Islet of Langerhans (tissue), 1 donor: ENCODE measurements around the gene COL6A2.

ENCODE experiments used
- FAIRE-seq: peaks from one replicate; lab custom pipeline; 2011; peaks lifted over from hg19 to GRCh38; lab: Jason Lieb, UNC

Gene COL6A2

GRCh38 chr21:46114963-46115362, 17.1 kb downstream of the COL6A2 start:
- no peak for FAIRE-seq

GRCh38 chr21:46115441-46116188, 17.7 kb downstream of the COL6A2 start:
- FAIRE-seq: no peak

- no peak for FAIRE-seq
These were observed 18.4 kb downstream of the COL6A2 start for GRCh38 chr21:46116189-46116775.

- FAIRE-seq: no peak
These were observed 19.1 kb downstream of the COL6A2 start for GRCh38 chr21:46116776-46117585.

GRCh38 chr21:46117586-46118315, 19.8 kb downstream of the COL6A2 start:
- no peak for FAIRE-seq

- no peak for FAIRE-seq
These were observed 20.6 kb downstream of the COL6A2 start for GRCh38 chr21:46118316-46119143.

GRCh38 chr21:46119144-46119636, 21.3 kb downstream of the COL6A2 start:
- FAIRE-seq: no peak

GRCh38 chr21:46119637-46120271, 21.8 kb downstream of the COL6A2 start:
- FAIRE-seq: no peak

GRCh38 chr21:46120301-46121285, 22.7 kb downstream of the COL6A2 start:
- FAIRE-seq: no peak

GRCh38 chr21:46121286-46122221, 23.6 kb downstream of the COL6A2 start:
- FAIRE-seq: no peak

GRCh38 chr21:46122237-46122671, 24.3 kb downstream of the COL6A2 start:
- FAIRE-seq: no peak

- FAIRE-seq: no peak
These were observed 25.1 kb downstream of the COL6A2 start for GRCh38 chr21:46122758-46123683.

GRCh38 chr21:46124083-46124925, 26.4 kb downstream of the COL6A2 start:
- FAIRE-seq: no peak

GRCh38 chr21:46124926-46125845, 27.3 kb downstream of the COL6A2 start:
- no peak for FAIRE-seq

GRCh38 chr21:46125846-46126301, 28.0 kb downstream of the COL6A2 start:
- FAIRE-seq: no peak
